Stimulated activated CD8-positive, alpha-beta memory T cell treated with anti-CD3 and anti-CD28 coated beads, Interleukin-2, amount 100 ng/mL, for 48 hours (primary cell): ENCODE results near the gene G3BP2.
"Not testable (repeated sequence)": the region's sequence is repeated elsewhere in the genome, so short reads cannot be mapped to it uniquely, and the experiment has no call there.

Experiments
- DNase-seq, 2 donors: peaks; one replicate each; pipeline ENCODE4 v3.0.0-alpha.2; 2020; ENCODE audit warnings: low read depth in 2 of 2

G3BP2 gene

GRCh38 chr4:75683482-75684155 lies 10.4 kb upstream of the G3BP2 start:
- no peak for DNase-seq

- DNase-seq = no peak
Observed at GRCh38 chr4:75679876-75680575, 6.8 kb upstream of the G3BP2 start.

DNA sequence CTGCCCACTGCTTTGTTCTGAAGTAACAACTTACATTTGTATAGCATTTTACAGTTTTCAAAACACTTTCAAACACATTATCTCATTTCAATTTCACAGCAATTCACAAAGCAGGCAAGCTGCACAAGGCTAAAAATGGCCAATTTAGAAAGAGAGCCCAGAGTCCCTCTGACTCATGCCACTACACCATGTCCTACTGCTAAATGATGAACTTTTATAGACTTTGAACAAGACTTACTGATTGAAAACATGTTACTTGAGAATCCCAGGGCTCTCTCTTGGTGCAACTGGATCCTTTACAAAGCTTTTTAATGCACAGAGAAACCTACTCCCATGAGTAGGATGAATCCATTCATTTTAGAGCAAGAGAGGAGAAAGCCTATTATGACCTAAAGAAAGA lies 5.8 kb upstream of the G3BP2 start:
- DNase-seq = no peak

DNA sequence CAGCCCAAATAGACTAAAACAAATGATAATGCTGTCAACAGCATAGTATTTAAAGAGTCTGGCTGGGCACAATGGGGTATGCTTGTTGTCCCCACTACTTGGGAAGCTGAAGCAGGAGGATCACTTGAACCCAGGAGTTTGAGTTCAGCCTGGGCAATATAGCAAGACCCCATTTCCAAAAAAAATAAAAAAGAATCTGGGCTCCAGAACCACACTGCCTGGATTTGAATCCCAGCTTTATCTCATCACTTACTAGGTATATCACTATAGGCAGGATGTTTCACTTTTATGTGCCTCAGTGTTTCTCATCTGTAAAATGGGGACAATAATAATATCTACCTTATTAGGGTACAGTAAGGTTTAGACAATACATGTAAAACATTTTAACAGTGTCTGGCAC lies 5.3 kb upstream of the G3BP2 start:
- no peak for DNase-seq

DNA sequence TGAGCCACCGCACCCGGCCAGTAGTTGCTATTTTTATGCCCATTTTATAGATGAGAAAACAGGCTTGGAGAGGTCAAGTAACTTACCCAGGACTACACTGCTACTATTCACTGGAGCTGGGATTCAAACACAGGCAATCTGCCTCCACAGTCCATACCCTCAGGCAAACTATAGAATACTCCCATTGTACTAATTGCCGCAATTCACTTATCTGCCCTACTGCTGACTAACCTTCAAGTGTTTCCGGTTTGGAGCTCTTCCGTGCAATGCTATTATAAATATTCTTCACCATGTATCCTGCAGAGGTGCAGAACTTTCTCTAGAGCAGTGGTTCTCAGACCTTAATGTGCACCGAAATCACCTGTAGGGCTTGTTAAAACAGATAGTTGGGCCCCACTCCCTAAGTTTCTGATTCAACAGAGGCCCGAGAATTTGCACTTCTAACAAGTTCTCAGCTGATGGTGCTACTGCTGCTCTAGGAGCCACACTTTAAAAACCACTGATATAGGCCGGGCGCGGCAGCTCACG lies 1.9 kb upstream of the G3BP2 start:
- DNase-seq = no peak

DNA sequence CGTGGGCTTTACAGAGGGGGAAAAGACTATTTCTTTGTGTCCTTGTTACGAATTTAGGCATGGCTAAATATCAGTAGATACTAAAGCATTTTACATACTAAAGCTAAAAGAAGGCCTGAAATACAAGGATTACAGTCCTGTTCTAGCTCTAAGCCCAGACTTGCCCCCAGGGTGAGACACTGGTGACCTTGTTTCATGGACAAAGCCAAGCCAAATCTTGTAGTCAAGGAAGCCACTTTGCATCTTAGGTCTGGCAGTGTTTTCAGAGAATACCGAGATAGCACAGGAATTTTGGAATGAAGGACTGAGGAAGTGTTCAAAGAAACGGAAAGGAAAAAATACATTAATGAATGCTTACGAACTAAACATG lies 733 bp upstream of the G3BP2 start:
- no peak for DNase-seq

- DNase-seq = peak; percentile 71 to 74
Observed at GRCh38 chr4:75672461-75673026, 667 bp downstream of the G3BP2 start.

DNA sequence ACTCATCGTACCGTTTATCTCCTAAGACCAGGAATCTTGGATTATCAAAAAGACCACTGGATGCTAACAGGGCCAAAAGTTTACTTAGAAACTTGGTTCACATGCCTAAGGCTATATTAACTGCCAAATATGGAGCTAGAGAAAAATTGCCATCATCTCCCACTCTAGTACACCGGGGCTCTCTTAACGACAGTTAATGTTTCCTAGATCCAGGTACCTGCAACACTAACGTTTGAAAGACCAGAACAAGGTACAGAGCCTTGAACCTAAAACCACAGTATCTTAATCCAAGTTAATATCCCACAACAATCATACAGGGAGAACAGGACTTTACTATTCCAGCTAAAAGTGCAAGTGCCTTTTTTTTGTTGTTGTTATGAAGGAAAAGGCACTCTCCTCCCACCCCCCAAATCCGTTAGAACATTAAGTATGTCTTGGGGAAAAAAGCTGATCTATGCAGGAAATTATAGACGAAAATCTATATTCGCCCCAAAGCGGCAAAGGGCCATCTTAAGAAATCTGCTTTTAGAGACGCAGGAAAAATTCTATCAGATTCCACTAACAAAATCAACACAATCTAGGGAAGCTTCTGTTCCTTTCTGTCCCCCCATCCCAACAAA lies 1.3 kb downstream of the G3BP2 start:
- no peak for DNase-seq

DNA sequence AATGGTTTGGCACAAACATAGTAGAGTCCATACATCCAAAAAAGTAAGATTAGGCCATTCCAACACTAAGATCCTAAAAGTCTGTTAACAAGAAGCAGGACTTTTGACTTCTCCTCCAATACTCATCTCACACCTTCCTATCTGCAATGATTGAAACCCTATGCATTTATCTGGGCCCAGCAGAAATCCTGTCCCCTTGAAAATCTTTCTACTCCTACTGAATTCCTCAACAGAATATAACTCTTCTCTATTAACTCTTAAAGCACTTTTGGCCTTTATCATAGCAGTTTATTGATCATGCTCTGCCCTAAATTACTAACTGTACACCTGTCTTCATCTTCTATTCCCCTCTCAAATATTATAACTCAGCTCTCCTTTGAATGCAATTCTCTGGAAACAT lies 4.6 kb downstream of the G3BP2 start:
- no peak for DNase-seq

- not testable (repeated sequence) for DNase-seq
Observed at GRCh38 chr4:75667636-75668035, 5.6 kb downstream of the G3BP2 start.

DNA sequence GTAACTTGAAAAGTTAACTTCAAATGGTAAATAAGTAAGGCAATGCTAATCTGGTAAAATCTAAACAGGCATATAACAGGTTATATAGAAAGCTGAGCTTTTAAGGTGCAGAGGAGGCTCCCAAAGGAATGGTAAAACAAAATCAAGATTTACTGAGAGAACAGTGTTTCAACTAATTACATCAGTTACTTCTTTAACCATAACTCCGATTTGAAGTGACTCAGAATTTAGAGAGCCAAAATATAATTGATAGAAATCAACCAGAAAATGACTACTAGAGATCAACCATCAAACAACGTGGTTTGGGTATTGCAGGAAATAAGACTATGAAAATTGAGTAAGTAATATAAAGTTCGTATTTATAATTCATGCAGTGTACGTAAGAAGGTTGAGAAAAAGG lies 6.9 kb downstream of the G3BP2 start:
- DNase-seq = no peak

GRCh38 chr4:75664604-75665003 lies 8.6 kb downstream of the G3BP2 start:
- DNase-seq = not testable (repeated sequence)

DNA sequence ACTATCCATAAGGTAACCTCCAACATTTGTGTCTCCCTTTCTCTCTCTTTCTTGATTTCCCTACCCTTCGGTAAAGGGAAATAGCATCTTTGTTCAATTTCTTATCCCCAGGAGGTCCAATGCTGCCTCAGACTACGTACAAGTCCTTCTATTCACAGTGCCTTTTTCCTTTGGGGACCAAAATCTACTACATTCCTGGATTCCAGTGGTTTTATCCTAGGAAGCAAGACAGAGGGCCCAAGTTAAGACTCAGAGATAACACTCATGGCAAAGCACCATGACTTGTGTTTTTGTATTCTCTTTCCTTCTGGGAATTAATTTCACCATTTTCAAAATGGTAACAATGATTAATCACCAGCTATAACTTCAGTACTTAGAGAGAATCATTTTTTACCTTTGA lies 10.6 kb downstream of the G3BP2 start:
- DNase-seq = no peak

DNA sequence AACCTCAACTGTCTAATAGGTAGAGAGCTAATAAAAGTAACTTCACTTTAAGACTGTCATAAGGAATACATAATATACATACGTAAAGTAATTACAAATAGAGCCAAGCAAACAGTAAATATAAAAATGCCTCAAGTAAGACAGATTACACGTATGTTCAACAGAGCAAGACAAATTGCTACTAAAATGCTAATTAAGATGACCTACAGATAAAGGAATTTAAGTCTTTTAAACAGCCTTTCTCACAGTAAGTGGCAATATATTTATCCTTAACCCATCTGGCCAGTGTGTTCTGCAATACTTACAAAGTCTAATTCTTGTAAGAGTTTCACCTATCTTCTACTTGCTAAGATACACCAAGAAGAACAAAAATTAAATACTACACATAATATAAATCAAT lies 12.7 kb downstream of the G3BP2 start:
- DNase-seq = no peak

DNA sequence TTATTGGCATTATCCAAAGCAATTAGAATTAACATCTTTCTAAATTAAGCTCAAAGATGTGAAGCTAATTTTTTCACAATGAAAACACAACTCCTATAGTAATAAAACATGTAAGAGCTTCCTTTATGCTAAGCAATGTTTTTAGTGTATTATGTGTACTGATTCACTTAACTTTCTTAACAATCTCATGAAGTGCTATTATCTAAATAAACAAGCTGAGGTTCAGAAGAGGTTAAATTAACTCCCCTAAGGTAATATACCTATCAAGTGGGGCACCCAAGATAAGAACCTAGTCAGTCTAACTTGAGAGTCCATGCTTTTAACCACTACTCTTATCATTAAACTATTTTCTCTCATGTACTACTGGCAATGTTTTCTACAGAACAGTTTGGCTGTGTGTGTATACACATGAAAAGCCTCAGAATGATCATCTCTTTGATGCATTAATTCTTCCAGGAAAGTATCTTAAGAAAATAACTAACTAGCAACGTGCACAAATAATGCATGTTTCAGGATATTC lies 13.6 kb downstream of the G3BP2 start:
- no peak for DNase-seq

DNA sequence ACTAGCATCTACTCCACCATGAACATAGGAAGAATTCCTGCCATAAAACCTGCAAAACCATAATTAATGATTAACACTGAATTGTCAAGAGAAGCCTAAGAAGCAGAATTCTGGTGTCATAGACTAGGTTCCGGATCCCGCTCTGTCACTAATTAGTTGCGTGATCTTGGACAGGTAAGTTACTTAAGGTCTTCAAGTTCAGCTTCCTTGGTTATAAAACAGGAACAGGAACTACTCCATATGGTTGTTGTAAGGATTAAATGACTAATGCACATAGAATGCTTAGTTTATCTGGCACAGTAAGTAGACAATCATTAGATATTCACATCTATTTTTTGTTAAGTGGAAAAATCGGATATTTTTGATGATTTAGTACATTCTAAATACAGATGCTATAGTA lies 14.3 kb downstream of the G3BP2 start:
- no peak for DNase-seq

GRCh38 chr4:75655562-75655961 lies 17.6 kb downstream of the G3BP2 start:
- no peak for DNase-seq

GRCh38 chr4:75654905-75655304 lies 18.3 kb downstream of the G3BP2 start:
- no peak for DNase-seq

GRCh38 chr4:75653845-75654503 lies 19.2 kb downstream of the G3BP2 start:
- DNase-seq = no peak

GRCh38 chr4:75644095-75644494 lies 29.1 kb downstream of the G3BP2 start:
- no peak for DNase-seq

- no peak for DNase-seq
Observed at GRCh38 chr4:75643651-75644050, 29.6 kb downstream of the G3BP2 start.

DNA sequence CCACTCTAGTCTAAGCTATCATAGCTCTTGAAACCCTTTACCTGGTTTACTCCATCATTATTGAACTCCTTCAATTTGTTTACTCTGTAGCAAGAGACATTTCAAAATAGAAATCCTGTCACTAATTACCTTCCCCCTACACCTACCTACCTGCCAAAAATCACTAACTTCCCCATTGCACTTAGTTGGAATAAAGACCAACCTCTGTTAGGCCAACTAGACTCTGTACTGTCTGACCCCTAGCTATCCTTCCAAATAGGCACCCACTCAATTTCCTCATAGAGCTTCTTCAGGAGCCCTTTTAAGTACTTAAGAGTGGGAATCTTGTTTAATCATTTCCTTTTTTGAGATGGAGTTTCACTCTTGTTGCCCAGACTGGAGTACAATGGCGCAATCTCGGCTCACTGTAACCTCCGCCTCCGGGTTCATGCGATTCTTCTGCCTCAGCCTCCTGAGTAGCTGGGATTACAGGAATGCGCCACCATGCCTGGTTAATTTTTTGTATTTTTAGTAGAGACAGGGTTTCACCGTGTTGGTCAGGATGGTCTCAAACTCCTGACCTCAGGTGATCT lies 34.0 kb downstream of the G3BP2 start:
- DNase-seq = no peak
